DOHH2 (cell line): ENCODE results near the gene LVRN.

ENCODE experiments used
- CTCF ChIP-seq: fragments of 200-600 bp; sonication (generic); IDR thresholded peaks from one replicate; pipeline ENCODE4 v1.5.1; 2014; ENCODE audit warnings: antibody characterized with exemption, mild to moderate bottlenecking, low read depth, low read length; ENCODE audit not compliant: poor library complexity, severe bottlenecking
- EZH2phosphoT487 ChIP-seq: fragments of 200-600 bp; sonication (generic); IDR thresholded peaks from 2 replicates; pipeline ENCODE4 v1.6.1; 2017; ENCODE audit warnings: borderline replicate concordance, mild to moderate bottlenecking, antibody characterized with exemption, low read length, moderate library complexity, mixed read lengths

- TF ChIP-seq CTCF, result no peak
- TF ChIP-seq EZH2phosphoT487, result no peak
Observed at GRCh38 chr5:115954144-115954543, 8.1 kb upstream of the LVRN start.
